ENCODE data around the gene LRRC73. TPM values are rescaled to one million over a fixed set of nuclear protein-coding genes. Genes with fewer than 3 reads are reported as not detected.
"Not testable (repeated sequence)": the region's sequence is repeated elsewhere in the genome, so short reads cannot be mapped to it uniquely, and the experiment has no call there.

Gene LRRC73
- total RNA-seq, 1 experiment from 2014 or later = not detected

DNA sequence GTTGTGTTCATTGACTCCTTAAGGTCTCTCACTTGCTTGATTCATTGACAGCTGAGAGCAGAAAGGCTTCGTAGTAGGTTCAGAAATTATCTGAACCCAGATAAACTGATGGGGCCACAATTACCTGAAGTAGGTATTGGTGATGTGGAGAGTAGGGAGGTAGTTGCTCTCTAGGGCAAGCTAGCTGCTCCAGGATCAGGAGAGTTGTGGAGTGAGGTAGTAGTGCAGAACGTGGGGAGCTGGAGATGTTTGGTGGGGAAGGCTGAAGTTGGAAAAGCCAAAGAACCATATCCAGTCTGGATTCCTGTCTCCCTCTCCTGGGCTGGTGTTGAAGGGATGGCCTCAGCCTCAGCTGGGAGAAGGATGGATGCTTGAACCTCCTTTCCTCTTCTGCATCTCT is 16.9 kb downstream of the LRRC73 start:
- DNase-seq (ENCODE audit: low read depth) = no peak

DNA sequence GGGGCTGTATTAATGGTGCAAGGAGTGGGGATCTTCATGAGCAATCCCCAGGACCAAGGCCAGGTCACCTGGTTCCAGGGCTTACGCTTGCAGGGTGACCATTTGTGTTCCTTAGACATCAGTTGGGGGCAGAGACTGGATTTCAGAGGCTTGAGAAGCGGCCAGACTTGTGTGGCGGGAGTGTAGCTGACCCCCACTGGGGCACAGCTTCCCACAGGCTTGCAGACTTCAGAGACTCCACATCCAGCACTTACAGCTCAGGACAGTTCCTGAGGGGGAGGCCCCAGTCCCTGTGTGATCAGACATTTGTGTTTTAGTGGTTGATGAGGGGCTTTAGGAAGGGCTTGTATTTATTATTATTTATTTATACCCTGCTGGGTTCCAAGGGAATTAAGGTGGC is 17.5 kb downstream of the LRRC73 start:
- no peak for DNase-seq (ENCODE audit: low read depth)

DNA sequence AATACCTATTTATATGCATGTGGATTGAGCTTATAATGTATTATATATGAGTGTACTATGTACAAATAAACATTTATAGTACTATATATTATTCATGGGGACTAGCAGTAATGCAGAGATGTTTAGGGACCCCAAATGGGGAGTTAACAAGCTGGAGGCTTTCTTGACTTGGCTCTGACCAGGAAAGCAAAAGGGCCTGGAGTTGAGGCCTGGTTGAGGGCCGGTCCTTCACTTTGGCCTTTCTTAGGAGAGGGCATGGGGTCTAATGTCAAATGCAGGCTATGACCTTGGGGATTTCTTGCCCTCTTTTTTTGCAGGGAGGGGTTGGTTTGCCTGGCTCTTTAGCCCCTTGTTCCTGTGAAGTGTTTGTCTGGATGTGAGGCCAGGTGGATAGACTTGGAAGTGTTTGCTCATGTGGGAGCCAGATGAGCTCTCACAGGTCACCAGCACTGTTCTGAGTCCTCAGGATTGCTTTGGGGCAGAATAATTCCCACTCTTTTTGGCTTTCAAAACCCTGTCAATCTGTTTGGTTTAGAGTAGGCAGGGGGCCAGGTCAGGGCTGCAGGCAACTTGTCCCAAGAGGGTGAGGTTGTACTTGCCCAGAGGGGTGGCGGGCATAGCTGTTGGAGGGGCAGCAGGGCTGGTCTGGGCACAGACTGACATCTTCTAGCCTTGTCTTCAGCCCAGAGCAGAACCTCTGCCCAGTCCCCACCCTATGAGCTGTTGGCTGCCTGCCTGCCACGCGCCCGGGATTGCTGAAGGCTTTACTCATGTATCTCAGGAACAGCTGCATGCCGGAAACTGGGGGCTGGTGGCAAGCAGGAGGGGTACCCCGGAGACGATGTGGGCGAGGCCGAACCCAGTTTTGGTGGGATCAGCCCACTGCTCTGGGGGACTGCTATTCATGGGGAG is 18.1 kb downstream of the LRRC73 start:
- DNase-seq (ENCODE audit: low read depth) = peak; percentile 79

DNA sequence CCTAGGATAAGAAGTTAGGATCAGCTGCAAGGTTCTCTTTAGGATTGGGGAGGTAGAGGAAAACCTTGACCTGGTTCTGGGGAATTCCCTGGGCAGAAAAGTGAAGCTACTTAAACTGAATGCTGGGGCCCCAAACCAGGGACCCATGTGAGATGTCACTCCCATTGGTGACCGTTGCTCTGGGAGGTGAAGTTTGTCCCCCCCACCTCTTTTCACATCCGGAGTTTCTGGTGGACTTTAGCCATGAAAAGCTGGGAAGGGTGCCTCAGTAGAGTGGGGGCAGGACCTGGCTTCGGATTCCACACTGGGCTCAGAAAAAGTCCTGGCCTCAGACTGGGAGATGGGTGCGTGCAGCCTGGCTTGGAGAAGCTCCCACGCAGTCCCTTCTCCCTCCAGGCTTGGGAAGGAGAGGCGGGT is 19.6 kb downstream of the LRRC73 start:
- no peak for DNase-seq (ENCODE audit: low read depth)

DNA sequence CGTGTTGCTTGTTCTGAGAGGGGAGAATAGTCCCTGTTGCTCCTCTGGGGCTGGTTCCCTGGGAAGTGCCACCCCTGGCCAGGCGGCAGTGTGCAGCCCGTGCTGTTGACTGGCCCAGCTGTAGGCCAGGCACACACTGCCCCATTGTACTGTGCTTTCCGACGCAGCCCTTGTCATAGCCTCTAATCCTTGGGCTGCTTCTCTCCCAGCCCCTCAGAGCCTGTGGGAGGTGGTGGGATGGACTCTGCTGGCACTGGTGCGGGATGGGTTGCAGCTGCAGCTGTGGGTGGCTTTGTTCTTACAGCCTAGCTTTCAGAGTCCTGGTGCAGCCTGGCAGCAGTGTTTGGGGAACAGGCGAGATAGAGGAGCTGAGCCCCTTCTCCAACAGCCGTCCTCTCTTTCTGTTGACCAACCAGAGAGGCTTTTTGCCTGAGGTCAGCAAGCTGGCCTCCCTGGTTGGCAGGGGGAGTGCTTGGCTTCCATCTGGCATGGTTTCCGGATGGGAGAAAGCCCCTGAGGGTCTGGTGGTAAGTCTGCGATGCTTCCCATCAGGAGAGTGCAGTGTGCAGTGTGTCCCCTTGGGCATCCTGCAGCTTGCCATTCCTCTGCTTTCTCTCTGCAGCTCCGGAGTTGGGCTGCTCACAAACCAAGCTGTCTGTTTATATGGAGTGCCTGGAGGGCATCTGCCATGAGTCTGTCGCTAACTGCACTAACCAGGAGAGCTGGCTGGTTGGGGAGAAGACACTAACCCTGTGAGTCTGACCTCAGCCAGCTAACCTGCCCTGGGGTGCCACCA is 20.7 kb downstream of the LRRC73 start:
- DNase-seq (ENCODE audit: low read depth) = no peak

DNA sequence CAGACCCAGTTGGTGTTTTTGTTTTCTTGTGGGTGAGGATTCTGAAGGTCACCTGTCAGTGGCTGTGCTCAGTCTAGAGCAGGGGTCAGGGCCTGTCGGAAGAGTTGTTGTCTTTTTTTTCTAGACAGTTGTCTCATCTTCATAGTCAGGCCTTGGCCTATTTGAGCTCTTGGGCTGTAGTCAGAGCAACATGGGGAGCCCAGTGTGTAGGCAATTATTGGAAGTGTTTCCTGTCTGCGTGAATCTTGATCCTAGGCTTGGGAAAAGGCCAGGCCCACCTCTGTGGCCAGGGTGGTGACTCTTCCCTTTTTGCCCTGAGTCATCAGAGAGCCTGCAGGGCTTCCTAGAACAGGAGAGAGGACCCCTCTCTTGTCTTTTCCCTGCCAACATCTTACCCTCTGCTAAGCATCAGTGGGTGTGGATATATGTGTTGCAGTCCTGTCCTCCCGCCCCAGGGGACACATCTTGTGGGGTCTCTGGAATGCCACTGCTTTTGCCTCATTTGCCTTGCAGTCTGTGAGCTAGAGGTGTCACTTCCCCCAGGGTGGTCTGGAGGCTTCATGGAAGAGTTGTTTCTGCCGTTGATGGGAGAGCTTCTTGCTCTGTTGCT is 21.4 kb downstream of the LRRC73 start:
- peak; percentile 48 for DNase-seq (ENCODE audit: low read depth)

DNA sequence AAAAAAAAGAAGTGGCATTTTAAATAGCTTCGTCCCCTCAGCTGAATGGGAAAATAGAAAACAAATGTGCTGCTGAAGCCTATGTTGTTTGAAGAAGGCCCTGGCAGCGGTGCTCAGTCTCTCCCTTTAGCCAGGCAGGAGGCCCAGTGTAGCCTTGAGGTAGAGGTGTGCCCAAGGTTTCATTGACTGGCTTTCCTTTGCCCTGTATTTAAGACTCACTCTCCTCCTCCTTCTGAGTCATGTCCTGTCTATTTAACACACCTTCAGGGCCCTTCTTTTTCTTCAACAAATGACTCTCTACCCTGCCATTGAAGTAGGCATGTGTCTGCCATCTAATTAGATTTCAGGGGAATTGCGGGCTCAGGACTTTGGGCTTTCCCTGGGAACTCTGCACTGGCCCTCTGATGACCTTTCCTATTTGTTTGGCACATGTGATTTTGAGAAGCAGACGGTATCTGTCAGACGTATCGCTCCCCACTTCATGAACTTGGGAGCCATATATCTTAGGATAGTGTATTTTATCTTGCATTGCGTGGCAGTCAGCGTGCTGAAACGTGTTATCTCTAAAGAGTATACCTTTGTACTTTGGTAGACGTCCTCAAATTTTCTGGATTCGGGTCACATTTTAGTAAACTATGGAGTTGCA is 28.4 kb downstream of the LRRC73 start:
- no peak for DNase-seq (ENCODE audit: low read depth)

DNA sequence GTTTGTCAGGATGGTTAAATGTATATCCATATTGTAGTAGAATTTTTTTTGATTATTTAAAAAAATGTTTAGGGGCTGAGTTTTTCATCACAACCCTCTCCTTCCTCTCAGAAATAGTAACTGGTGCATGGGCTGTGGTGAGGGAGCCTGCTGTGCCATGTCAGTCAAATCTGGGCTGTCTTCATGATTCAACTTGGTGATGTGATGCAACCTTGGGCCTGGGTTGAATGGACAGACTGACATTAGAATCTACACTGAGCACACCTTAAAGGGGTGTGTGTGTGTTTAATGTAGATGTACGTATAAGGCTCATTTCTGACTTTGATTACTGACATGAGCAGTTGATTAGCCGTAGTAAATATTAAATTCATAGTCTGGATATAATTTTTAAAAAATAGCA is 29.1 kb downstream of the LRRC73 start:
- DNase-seq (ENCODE audit: low read depth) = no peak

DNA sequence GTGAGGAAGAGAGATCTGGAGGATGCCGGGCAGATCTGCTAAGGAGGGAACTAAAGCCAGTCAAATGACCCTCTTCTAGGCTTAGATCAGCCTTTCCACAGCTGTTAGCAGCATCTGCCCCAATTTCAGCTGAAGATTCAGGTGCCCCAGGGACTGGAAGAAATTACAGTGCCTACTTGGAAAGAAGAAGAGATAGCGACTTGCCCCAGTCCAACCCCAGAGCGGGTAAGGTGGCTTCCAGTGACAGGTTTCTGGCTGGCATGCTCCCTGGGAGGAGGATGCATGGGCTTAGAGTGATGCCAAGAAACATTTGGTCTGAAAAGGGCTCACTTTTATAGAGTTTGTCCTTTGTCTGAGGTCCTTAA is 32.2 kb downstream of the LRRC73 start:
- DNase-seq (ENCODE audit: low read depth) = no peak

DNA sequence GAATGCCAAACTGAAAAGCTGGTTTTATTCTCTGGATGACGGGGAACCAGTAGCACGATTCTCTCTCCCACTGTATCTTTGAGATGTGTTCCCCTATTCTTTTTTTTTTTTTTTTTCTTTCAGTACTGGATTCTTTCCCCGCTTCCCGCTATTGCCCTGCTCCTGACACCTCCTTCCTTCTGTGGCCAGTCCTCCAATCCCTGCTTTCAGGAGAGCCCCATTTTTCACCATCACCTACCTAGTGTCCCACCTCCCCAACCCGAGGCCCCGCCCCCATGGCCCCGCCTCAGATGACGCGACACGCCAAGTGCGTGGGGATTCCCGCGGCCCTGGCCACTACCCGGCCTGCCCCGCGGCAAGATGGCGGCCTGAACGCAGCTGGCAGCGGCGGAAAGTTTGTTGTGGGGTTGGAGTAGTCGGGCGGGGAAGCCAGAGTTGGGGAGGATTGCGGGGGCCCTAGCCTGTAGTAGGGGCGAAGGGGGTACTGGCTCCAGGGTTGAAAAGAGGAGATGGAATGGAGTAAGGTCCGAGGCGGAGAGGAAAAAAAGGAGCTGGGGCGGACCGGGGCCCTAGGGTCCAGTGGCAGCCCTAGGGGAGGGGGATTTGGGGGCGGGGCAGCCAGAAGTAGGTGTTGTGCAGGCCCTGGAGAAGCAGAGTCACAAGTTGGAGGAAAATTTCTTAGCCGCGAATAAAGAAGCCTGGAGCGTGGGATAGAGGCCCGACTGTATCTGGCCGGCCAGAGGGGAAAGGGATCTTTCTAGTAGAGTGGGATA is 32.7 kb downstream of the LRRC73 start, which contains the start of gene TJAP1:
Gene TJAP1 (plus strand): TSS at position 336 of the 773 bp plus-strand sequence. CDS start 21,432 bp downstream, outside the sequence.
- DNase-seq (ENCODE audit: low read depth) = peak; percentile 98

DNA sequence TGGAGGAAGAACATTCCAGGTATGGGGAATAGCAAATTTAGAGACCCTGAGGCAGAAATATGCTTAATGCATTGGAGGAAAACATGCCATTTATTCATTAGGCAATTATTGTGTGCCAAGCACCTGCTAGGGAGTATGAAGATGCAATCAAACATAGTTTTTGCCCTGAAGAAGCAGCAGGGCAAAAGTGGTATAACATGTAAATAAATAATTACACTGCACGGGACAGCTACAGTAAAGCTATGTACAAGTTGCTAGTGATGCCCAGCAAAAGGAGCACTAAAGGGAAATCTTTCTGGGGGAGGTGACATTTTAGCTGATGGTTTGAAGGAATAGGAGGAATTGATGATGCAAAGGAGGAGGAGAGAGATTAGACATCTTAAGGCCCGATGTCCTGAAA is 33.4 kb downstream of the LRRC73 start:
- DNase-seq (ENCODE audit: low read depth) = no peak

DNA sequence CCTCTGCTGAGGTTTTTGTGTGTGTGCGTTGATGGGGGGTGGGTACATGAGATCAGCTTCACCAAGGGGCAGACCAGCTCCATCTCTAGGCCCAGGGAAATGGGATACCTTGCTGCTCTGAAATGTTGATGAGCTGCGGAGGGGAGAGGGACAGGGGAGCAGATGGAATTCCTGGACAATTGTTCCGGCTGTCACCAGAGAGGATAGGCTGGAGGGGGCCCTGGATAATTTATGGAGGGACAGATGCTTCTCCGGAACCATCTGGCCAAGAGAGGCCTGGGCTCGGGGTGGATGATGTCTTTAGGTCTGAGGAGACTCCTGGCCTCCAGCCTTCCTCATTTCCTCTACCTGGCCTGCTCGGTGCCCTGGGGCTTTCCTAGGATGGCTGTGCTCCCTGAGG is 34.6 kb downstream of the LRRC73 start:
- DNase-seq (ENCODE audit: low read depth) = no peak

DNA sequence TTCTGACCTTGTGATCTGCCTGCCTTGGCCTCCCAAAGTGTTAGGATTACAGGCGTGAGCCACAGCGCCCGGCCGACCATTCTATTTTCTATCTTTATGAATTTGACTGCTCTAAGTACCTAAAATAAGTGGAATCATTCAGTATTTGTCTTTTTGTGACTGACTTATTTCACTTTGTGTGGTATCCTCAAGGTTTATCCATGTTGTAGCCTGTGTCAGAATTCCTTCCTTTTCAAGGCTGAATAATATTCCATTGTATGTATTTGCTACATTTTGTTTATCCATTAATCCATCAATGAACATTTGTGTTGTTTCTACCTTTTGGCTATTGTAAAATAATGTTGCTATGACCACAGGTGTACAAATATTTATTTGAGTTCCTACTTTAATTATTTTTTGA is 37.6 kb downstream of the LRRC73 start:
- DNase-seq (ENCODE audit: low read depth) = no peak

DNA sequence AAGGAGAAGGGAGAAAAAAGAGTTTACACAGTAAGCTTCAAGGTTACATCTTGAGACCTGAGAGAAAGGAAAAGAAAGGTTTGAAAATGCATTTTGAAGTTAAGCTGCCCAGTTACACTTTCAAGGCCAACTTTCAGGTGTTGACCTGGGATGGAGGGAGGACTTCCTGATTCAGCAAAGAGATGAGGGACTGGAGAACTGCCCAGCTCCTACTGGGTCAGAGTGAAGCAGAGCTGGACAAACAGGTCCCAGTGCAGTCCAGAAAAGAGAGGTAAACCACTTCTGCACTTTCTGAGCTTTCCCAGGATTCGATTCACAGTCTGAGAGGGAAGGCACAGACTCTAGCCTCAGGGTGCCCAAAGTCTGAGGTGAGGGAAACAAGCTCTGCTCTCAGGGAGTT is 38.7 kb downstream of the LRRC73 start:
- DNase-seq (ENCODE audit: low read depth) = no peak

DNA sequence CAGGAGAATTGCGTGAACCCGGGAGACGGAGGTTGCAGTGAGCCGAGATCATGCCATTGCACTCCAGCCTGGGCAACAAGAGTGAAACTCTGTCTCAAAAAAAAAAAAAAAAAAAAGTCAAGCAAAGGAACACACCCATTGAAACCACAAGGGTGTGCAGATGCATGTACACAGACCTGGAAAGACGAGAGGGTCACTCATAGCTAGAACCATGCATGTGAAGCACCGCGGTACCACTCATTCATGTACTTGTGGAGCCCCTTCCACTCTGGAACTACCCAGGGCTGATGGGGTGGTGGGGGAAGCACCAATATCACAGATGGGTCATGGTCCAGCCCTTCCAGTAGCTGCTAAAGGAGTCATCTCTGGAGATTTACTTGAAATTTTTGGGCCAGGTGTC is 40.2 kb downstream of the LRRC73 start:
- no peak for DNase-seq (ENCODE audit: low read depth)

DNA sequence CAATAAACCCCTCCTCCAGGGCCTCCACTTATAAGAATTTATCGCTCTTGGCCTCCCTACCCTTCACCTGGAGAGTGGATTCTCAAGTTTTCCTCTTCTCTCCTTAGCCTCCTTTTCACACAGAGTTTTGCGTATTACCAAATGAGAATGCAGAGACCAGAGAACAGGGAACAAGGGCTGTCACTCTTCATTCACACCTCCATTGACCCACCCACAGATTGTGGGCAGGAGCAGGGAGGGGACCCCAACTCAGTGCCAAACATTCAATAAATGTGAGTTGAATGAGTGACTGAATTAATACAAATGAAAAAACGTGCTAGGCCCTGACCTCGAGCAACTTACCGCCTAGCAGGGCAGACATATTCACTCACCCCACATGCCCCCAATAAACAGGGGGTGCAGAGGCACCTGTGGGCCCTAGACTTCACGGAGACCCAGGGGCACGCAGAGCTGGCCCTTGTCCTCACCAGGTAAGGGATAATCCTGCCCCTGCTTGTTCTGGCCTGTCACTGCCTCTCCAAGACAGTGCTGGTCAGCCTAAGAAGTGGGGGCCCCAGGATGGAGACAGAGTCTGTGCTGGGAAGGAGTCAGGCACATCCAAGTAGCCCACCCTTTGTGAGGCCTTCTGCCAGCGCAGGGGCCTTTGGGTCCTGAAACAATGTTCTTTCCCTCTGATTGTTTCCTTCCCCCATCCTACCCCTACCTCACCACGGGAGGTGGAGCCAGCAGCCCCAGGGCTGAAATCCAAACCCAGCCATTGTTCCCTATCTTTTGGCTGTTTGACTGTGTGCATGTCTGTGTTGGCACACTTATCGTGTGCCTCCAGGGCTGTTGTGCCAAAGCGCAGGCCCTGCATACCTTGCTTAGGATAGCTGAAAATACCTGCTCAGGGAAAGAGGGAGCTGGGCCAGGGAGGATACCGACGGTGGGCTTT is 41.1 kb downstream of the LRRC73 start:
- no peak for DNase-seq (ENCODE audit: low read depth)

DNA sequence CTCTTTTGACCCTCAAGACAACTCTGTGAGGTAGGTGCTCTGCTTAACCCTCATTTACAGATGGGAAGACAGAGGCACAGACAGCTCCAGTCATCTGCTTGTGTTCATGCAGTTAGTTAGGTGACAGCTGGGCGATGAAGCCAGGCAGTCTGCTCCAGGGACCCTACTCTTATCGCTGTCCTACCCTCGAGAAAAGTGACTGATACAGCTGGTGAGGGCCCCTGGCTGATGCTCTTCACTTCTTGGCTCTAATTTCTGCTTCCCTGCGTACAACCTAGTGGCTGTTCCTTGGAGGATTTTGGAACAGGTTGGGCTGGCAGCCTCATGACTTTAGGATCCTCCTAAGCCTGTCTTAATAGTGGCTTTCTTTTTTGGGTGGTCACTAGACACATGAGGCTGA is 41.9 kb downstream of the LRRC73 start:
- no peak for DNase-seq (ENCODE audit: low read depth)

DNA sequence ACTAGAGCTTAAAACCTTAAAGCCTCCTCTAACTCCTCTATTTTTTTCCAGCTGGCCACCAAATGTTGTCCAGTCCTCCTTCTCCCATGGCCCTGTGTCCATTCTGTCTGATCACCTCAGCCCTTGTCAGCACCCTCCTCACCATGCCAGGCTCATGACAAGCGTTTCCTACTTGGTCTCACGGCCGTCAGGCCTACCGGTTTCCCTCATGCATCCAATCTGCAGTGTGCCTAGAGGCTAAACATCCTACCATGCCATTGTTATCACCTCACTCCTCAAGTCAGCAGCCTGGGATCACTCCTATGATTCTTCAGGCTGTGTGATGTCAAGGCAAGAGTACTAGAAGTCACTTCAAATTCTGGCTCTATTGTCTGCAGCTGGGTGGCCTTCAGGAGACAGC is 42.4 kb downstream of the LRRC73 start:
- no peak for DNase-seq (ENCODE audit: low read depth)

DNA sequence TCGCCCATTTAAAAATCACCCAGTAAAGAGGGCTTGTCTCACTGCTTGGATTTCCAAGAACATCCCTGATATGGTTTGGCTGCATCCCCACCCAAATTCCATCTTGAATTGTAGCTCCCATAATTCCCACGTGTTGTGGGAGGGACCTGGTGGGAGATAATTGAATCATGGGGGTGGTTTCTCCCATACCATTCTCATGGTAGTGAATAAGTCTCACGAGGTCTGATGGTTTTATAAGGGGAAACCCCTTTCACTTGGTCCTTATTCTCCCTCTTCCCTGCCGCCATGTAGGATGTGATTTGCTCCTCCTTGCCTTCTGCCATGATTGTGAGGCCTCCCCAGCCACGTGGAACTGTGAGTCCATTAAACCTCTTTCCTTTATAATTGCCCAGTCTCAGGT is 42.9 kb downstream of the LRRC73 start:
- DNase-seq (ENCODE audit: low read depth) = not testable (repeated sequence)

DNA sequence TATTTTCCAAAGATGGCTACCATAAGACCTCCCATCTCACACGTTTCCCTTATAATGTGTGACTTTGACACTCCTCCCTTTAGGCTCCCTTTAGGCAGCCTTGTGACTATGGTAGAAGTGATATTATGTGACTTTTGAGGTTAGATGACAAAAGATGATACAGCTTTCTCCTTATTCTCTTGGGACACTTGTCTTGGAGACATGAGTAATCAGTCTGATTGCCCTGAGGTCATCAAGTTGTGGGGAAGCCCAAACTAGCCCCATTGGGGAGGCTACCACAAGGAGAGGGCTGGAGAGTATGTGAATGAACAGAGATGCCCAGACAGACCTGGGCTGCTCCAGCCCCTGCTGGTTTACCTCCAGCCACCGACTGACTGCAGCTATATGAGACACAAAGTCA is 44.2 kb downstream of the LRRC73 start:
- no peak for DNase-seq (ENCODE audit: low read depth)
